AML-193 (cell line): Measurements from ENCODE around the gene ZNHIT3.

Experiments used
- DNase-seq, 2 experiments: peaks; one replicate each; lab custom pipeline; 2025; lab: John Stamatoyannopoulos, UW

ZNHIT3 gene

GRCh38 chr17:36512641-36513040, 26.2 kb downstream of the ZNHIT3 start:
- DNase-seq, result no peak

GRCh38 chr17:36514856-36515255, 28.4 kb downstream of the ZNHIT3 start:
- DNase-seq, result no peak

- DNase-seq, result no peak
These were observed 29.4 kb downstream of the ZNHIT3 start for GRCh38 chr17:36515837-36516236.

GRCh38 chr17:36523113-36523512, 36.6 kb downstream of the ZNHIT3 start:
- DNase-seq, result no peak

- DNase-seq, result no peak
These were observed 38.0 kb downstream of the ZNHIT3 start for GRCh38 chr17:36524428-36524876.

- no peak for DNase-seq
These were observed 38.6 kb downstream of the ZNHIT3 start for GRCh38 chr17:36525113-36525512.

- no peak for DNase-seq
These were observed 39.4 kb downstream of the ZNHIT3 start for GRCh38 chr17:36525888-36526287.

- no peak for DNase-seq
These were observed 41.3 kb downstream of the ZNHIT3 start for GRCh38 chr17:36527621-36528250.

GRCh38 chr17:36529121-36529520, 42.6 kb downstream of the ZNHIT3 start:
- DNase-seq, result no peak

- DNase-seq, result no peak
These were observed 46.0 kb downstream of the ZNHIT3 start for GRCh38 chr17:36532435-36532975.

- DNase-seq, result peak; percentile 36 to 54
These were observed 47.7 kb downstream of the ZNHIT3 start for GRCh38 chr17:36533935-36534839.

GRCh38 chr17:36534840-36535668, 48.6 kb downstream of the ZNHIT3 start, which contains the start of the genes MYO19 and PIGW:
Gene MYO19, minus strand, starts transcription at chr17:36534868. Its CDS starts 2,330 bp downstream, at chr17:36532538.
Gene PIGW, plus strand, starts transcription at chr17:36534987. Its CDS starts 2,115 bp downstream, at chr17:36537102.
- peak; percentile 90 to 94 for DNase-seq

- no peak for DNase-seq
These were observed 49.2 kb downstream of the ZNHIT3 start for GRCh38 chr17:36535669-36536081.

GRCh38 chr17:36540696-36541095, 54.2 kb downstream of the ZNHIT3 start:
- DNase-seq, result no peak

GRCh38 chr17:36542755-36543154, 56.3 kb downstream of the ZNHIT3 start:
- no peak for DNase-seq

- peak; percentile 68 to 75 for DNase-seq
These were observed 57.5 kb downstream of the ZNHIT3 start for GRCh38 chr17:36544044-36544306.

- DNase-seq, result peak; percentile 88 to 93
These were observed 58.0 kb downstream of the ZNHIT3 start, which contains the start of gene GGNBP2 for GRCh38 chr17:36544307-36545076. Gene GGNBP2, plus strand, starts transcription at chr17:36544919. Its CDS starts 806 bp downstream, at chr17:36545725.

- peak; percentile 76 to 91 for DNase-seq
These were observed 58.6 kb downstream of the ZNHIT3 start for GRCh38 chr17:36545077-36545464.
